Osteoblast (primary cell): ENCODE measurements around the gene STAC2. TPM values are rescaled to one million over a fixed set of nuclear protein-coding genes. Genes with fewer than 3 reads are reported as not detected.

Source experiments
- DNase-seq: peaks from one replicate; pipeline ENCODE4 v3.0.0; 2011; ENCODE audit warnings: low spot score, mixed read lengths; ENCODE audit not compliant: insufficient read length; ENCODE audit errors: missing footprints
- H2AFZ ChIP-seq: 2 replicates; pipeline ENCODE4 v1.6.0; 2011; ENCODE audit warnings: mild to moderate bottlenecking, low read length
- H3K27ac ChIP-seq: 2 replicates; pipeline ENCODE4 v1.5.1; 2011; ENCODE audit warnings: mild to moderate bottlenecking, low read depth, low read length, moderate library complexity
- H3K27me3 ChIP-seq: 2 replicates; pipeline ENCODE4 v1.6.0; 2012; ENCODE audit warnings: mild to moderate bottlenecking, control low read depth, inconsistent platforms, low read length, moderate library complexity; ENCODE audit not compliant: insufficient read depth
- H3K36me3 ChIP-seq: 2 replicates; pipeline ENCODE4 v1.5.1; 2011; ENCODE audit warnings: mild to moderate bottlenecking, low read length, control low read depth, moderate library complexity; ENCODE audit not compliant: insufficient read depth
- H3K4me1 ChIP-seq: 2 replicates; pipeline ENCODE4 v1.5.1; 2011; ENCODE audit warnings: mild to moderate bottlenecking, low read length, control low read depth, moderate library complexity; ENCODE audit not compliant: insufficient read depth
- H3K4me2 ChIP-seq: 2 replicates; pipeline ENCODE4 v1.6.0; 2011; ENCODE audit warnings: mild to moderate bottlenecking, low read length; ENCODE audit not compliant: insufficient read depth
- H3K4me3 ChIP-seq: fragments of 200-600 bp; sonication (generic); 3 replicates; pipeline ENCODE4 v1.5.1; 2012; ENCODE audit warnings: mild to moderate bottlenecking, low read length, inconsistent platforms; ENCODE audit not compliant: insufficient read depth
- H3K79me2 ChIP-seq: 2 replicates; pipeline ENCODE4 v1.6.0; 2012; ENCODE audit warnings: mild to moderate bottlenecking, low read length, control low read depth, inconsistent platforms; ENCODE audit not compliant: insufficient read depth
- H3K9me3 ChIP-seq: 2 replicates; pipeline ENCODE4 v1.5.1; 2011; ENCODE audit warnings: low read depth, low read length, control low read depth
- H4K20me1 ChIP-seq: 2 replicates; pipeline ENCODE4 v1.6.0; 2012; ENCODE audit warnings: mild to moderate bottlenecking, low read length, control low read depth; ENCODE audit not compliant: insufficient read depth
- total RNA-seq: library from RNA; depleted of rRNA; stranded (reverse); fragments of >200 nt; gene quantifications from 2 replicates; pipeline ENCODE4 v1.2.3, GENCODE V29; 2012
- TF ChIP-seq, protein P1 (sequence below): IDR thresholded peaks from 2 replicates; pipeline ENCODE4 v1.5.1; 2011; ENCODE audit warnings: mild to moderate bottlenecking, low read depth, low read length, moderate library complexity; ENCODE audit errors: extremely low read depth

The STAC2 gene
- total RNA-seq, 1 donor, result not detected

DNA sequence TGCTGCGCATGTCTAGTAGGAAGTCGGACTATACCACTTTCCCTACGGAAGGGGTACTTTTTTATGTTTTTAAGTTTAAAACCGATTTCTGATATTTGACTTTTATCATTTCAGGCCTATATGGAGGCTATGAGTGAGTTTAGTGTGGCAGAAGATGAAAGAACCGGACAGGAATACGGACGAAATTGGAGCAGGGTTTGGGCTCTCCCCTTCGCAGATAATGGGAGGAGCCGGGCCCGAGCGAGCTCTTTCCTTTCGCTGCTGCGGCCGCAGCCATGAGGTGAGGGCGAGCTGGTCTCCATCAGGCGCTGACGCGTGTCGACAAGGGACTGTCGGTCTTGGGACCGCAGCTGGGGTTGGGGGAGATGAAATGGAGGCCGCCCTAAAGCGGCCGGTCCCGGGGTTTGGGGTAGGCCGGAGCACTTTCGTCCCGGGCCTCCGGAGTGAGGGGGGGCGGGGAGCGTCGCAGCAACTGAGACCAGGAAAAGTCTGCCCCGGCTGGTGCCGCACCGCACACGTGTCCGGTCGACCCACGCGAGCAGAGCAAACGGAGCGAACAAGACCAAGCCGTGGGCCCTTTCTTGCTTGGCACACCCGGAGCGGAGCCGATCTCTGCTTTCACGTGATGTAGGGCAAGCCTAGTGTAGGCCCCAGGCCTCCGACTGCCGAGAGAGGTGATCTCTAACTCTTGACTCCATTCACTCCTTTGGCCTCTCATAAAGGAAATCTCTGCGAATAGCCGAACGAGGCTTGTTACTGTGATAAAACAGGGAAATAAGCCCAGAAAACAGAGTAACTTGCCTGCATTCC lies 25.5 kb downstream of the STAC2 start, which contains the start of gene RPL19:
RPL19 (plus strand) TSS at position 214 of the 810 bp plus-strand sequence; CDS start at position 276, 62 bp downstream.
- peak within 1 kb of the TSS; percentile 99 for H3K27ac ChIP-seq
- peak within 1 kb of the TSS; percentile 83 for H2AFZ ChIP-seq
- no peaks in the 10 kb centered on the region for H3K27me3 ChIP-seq
- peaks cover 29% of the 10 kb centered on the region for H3K4me1 ChIP-seq
- H3K9me3 ChIP-seq, result no peaks in the 10 kb centered on the region
- H3K79me2 ChIP-seq, result peaks cover 38% of the 10 kb centered on the region
- H4K20me1 ChIP-seq, result peaks cover 30% of the 10 kb centered on the region
- TF ChIP-seq, protein P1, sequence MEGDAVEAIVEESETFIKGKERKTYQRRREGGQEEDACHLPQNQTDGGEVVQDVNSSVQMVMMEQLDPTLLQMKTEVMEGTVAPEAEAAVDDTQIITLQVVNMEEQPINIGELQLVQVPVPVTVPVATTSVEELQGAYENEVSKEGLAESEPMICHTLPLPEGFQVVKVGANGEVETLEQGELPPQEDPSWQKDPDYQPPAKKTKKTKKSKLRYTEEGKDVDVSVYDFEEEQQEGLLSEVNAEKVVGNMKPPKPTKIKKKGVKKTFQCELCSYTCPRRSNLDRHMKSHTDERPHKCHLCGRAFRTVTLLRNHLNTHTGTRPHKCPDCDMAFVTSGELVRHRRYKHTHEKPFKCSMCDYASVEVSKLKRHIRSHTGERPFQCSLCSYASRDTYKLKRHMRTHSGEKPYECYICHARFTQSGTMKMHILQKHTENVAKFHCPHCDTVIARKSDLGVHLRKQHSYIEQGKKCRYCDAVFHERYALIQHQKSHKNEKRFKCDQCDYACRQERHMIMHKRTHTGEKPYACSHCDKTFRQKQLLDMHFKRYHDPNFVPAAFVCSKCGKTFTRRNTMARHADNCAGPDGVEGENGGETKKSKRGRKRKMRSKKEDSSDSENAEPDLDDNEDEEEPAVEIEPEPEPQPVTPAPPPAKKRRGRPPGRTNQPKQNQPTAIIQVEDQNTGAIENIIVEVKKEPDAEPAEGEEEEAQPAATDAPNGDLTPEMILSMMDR, result no peak
- H3K4me3 ChIP-seq, result peak within 1 kb of the TSS; percentile 81
- H3K4me2 ChIP-seq, result peak within 1 kb of the TSS; percentile 88
- DNase-seq, result peak; percentile 96
- peaks cover 43% of the 10 kb centered on the region for H3K36me3 ChIP-seq

DNA sequence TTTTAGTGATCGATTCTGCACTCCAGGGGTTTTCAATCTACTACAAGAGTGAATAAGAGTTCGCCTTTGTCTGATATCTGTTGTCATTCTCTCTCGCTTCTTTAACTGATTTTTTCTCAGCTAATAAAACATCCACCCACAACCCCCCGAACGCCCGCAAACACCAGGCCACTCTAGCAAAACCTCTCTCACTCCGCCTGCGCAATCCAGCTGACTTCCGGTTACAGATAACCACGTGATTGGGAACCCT lies 26.0 kb downstream of the STAC2 start:
- peak overlapping the region; percentile 81 for H3K4me3 ChIP-seq
- H4K20me1 ChIP-seq, result peaks cover 33% of the 10 kb centered on the region
- peaks cover 43% of the 10 kb centered on the region for H3K79me2 ChIP-seq
- peak overlapping the region; percentile 83 for H2AFZ ChIP-seq
- H3K9me3 ChIP-seq, result no peaks in the 10 kb centered on the region
- H3K27me3 ChIP-seq, result no peaks in the 10 kb centered on the region
- H3K36me3 ChIP-seq, result peaks cover 39% of the 10 kb centered on the region
- peak overlapping the region; percentile 99 for H3K27ac ChIP-seq
- DNase-seq, result peak; percentile 99
- TF ChIP-seq, protein P1, result no peak
- H3K4me2 ChIP-seq, result peak overlapping the region; percentile 88
- H3K4me1 ChIP-seq, result peaks cover 31% of the 10 kb centered on the region

DNA sequence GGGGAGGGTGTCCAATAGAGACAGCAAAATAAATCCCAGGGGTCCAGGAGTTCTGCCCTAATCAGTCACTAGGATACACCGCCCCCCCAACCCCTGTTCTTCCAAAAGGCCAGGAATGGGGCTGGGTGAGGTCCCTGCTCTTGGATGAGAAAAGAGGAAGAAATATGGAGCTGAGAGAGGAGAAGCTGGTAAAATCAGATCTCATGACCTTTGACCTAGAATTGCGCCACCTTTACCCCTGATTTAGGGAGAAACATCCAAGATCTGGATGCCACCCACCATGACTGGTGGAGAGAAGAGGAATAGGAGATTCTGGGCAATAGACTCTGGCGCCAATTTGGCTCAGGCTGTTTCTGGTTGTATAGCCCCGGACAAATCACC lies 27.6 kb downstream of the STAC2 start:
- H3K4me3 ChIP-seq, result peak overlapping the region; percentile 81
- H3K79me2 ChIP-seq, result peaks cover 57% of the 10 kb centered on the region
- TF ChIP-seq, protein P1, result no peak
- H3K4me1 ChIP-seq, result peaks cover 35% of the 10 kb centered on the region
- H2AFZ ChIP-seq, result peak overlapping the region; percentile 63
- peaks cover 32% of the 10 kb centered on the region for H3K36me3 ChIP-seq
- no peaks in the 10 kb centered on the region for H3K9me3 ChIP-seq
- H3K27me3 ChIP-seq, result no peaks in the 10 kb centered on the region
- DNase-seq, result no peak
- no peak overlapping the region for H3K27ac ChIP-seq
- H3K4me2 ChIP-seq, result peak overlapping the region; percentile 79
- peaks cover 34% of the 10 kb centered on the region for H4K20me1 ChIP-seq

DNA sequence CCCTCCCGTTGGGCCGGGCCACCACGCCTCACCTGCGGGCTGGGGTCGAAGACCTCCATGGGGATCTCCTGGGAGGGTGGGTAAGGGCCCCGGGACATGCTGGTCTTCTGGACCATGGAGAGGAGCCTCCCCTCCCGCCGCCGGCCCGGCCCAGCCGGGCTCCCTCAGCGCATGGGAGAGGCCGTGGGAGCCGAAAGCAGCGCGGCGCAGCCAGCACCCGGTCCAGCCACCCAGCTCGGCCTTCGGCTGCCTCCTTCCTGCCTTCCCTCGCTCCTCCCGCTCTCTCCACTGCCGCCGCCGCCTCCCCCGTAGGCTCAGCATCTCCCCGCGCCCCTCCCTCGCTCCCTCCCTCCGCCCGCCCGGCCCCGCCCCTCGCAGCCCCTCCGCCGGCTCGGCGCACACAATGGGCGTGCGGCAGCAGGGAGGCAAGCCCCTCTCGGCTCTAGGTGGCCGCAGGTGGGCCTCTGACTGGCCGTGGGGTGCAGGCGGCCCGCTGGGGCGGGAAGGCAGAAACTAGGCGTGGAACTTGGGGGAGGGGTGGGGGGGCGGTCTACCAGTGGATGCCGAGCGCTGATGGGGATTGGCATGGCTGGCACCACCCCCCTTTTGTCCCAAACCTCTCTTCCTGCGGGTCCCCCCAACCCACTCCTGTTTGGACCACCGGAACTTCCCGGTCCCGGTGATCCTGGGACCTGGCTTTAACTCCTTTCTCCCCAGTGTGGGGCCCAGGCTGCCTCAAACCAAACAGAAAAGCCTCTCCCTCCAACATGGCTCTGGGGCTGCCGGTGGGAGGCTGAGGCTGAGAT lies 28.2 kb downstream of the STAC2 start, which contains the start of gene CACNB1:
CACNB1 (minus strand) TSS at position 290 of the 806 bp plus-strand sequence; CDS start at position 116, 174 bp downstream.
- no peaks in the 10 kb centered on the region for H3K27me3 ChIP-seq
- H3K4me3 ChIP-seq, result peak within 1 kb of the TSS; percentile 81
- H4K20me1 ChIP-seq, result peaks cover 33% of the 10 kb centered on the region
- H3K79me2 ChIP-seq, result peaks cover 60% of the 10 kb centered on the region
- peak; percentile 99 for DNase-seq
- H2AFZ ChIP-seq, result peak within 1 kb of the TSS; percentile 63
- peak within 1 kb of the TSS; percentile 79 for H3K4me2 ChIP-seq
- TF ChIP-seq, protein P1, result no peak
- H3K4me1 ChIP-seq, result peaks cover 35% of the 10 kb centered on the region
- no peak within 1 kb of the TSS for H3K27ac ChIP-seq
- H3K36me3 ChIP-seq, result peaks cover 30% of the 10 kb centered on the region
- no peaks in the 10 kb centered on the region for H3K9me3 ChIP-seq
